OCI-M2 (cell line): ENCODE measurements around the gene ETNK1.
"Not testable (repeated sequence)": the region's sequence is repeated elsewhere in the genome, so short reads cannot be mapped to it uniquely, and the experiment has no call there.

Source experiments
- DNase-seq: peaks from one replicate; lab custom pipeline; 2025; ENCODE audit not compliant: unreplicated experiment; lab: John Stamatoyannopoulos, UW

Gene ETNK1

GRCh38 chr12:22624870-22625761 lies at the start of gene ETNK1:
TSS of gene ETNK1 (plus strand) at chr12:22625171. CDS start at chr12:22625431, 260 bp downstream.
- DNase-seq: no peak

- no peak for DNase-seq
Measured at GRCh38 chr12:22576065-22576464, 48.9 kb upstream of the ETNK1 start.

GRCh38 chr12:22576473-22576872 lies 48.5 kb upstream of the ETNK1 start:
- DNase-seq: no peak

GRCh38 chr12:22577667-22578066 lies 47.3 kb upstream of the ETNK1 start:
- no peak for DNase-seq

GRCh38 chr12:22578328-22578727 lies 46.6 kb upstream of the ETNK1 start:
- DNase-seq: no peak

- no peak for DNase-seq
Measured at GRCh38 chr12:22588817-22589216, 36.2 kb upstream of the ETNK1 start.

- no peak for DNase-seq
Measured at GRCh38 chr12:22593864-22594263, 31.1 kb upstream of the ETNK1 start.

- DNase-seq: not testable (repeated sequence)
Measured at GRCh38 chr12:22597539-22597938, 27.4 kb upstream of the ETNK1 start.

GRCh38 chr12:22598141-22598762 lies 26.7 kb upstream of the ETNK1 start:
- DNase-seq: no peak

GRCh38 chr12:22598763-22599161 lies 26.2 kb upstream of the ETNK1 start:
- no peak for DNase-seq

GRCh38 chr12:22600181-22600580 lies 24.8 kb upstream of the ETNK1 start:
- no peak for DNase-seq

GRCh38 chr12:22609501-22609900 lies 15.5 kb upstream of the ETNK1 start:
- no peak for DNase-seq

- DNase-seq: no peak
Measured at GRCh38 chr12:22610131-22610530, 14.8 kb upstream of the ETNK1 start.

GRCh38 chr12:22612822-22613221 lies 12.1 kb upstream of the ETNK1 start:
- DNase-seq: not testable (repeated sequence)

GRCh38 chr12:22615963-22616501 lies 8.9 kb upstream of the ETNK1 start:
- DNase-seq: no peak

- no peak for DNase-seq
Measured at GRCh38 chr12:22617630-22618029, 7.3 kb upstream of the ETNK1 start.

- DNase-seq: no peak
Measured at GRCh38 chr12:22624548-22624869, 462 bp upstream of the ETNK1 start.

GRCh38 chr12:22625762-22626294 lies 857 bp downstream of the ETNK1 start:
- no peak for DNase-seq

GRCh38 chr12:22626406-22626805 lies 1.4 kb downstream of the ETNK1 start:
- DNase-seq: no peak

- DNase-seq: no peak
Measured at GRCh38 chr12:22627371-22627770, 2.4 kb downstream of the ETNK1 start.

- DNase-seq: no peak
Measured at GRCh38 chr12:22628228-22628627, 3.3 kb downstream of the ETNK1 start.

- no peak for DNase-seq
Measured at GRCh38 chr12:22631863-22632463, 7.0 kb downstream of the ETNK1 start.
